ENCODE results near the gene CD40.
"Not testable (repeated sequence)": the region's sequence is repeated elsewhere in the genome, so short reads cannot be mapped to it uniquely, and the experiment has no call there.

DNA sequence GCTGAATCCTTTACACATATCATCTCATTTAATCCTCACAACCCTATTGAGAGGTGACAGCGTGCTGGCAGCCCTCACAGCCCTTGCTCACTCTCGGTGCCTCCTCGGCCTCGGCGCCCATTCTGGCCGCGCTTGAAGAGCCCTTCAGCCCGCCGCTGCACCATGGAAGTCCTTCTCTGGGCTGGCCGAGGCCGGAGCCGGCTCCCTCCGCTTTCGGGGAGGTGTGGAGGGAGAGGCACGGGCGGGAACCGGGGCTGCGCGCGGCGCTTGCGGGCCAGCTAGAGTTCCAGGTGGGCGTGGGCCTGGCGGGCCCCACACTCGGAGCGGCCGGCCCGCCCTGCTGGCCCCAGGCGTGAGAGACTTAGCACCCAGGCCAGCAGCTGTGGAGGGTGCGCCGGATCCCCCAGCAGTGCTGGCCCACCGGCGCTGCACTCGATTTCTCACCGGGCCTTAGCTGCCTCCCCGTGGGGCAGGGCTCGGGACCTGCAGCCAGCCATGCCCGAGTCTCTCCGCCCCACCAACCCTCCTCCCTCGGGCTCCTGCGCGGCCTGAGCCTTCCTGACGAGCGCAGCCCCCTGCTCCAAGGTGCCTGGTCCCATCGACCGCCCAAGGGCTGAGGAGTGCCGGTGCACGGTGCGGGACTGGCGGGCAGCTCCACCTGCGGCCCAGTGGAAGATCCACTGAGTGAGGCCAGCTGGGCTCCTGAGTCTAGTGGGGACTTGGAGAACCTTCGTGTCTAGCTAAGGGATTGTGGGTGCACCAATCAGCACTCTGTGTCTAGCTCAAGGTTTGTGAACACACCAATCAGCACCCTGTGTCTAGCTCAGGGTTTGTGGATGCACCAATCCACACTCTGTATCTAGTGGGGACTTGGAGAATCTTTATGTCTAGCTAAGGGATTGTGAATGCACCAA, 26.2 kb upstream of the CD40 start:
- TF ChIP-seq, protein P1, sequence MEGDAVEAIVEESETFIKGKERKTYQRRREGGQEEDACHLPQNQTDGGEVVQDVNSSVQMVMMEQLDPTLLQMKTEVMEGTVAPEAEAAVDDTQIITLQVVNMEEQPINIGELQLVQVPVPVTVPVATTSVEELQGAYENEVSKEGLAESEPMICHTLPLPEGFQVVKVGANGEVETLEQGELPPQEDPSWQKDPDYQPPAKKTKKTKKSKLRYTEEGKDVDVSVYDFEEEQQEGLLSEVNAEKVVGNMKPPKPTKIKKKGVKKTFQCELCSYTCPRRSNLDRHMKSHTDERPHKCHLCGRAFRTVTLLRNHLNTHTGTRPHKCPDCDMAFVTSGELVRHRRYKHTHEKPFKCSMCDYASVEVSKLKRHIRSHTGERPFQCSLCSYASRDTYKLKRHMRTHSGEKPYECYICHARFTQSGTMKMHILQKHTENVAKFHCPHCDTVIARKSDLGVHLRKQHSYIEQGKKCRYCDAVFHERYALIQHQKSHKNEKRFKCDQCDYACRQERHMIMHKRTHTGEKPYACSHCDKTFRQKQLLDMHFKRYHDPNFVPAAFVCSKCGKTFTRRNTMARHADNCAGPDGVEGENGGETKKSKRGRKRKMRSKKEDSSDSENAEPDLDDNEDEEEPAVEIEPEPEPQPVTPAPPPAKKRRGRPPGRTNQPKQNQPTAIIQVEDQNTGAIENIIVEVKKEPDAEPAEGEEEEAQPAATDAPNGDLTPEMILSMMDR (conservative IDR thresholded peaks at IDR 0.05; ENCODE audit: low read length): not testable (repeated sequence)
- not testable (repeated sequence) for TF ChIP-seq EZH2phosphoT487 (IDR thresholded peaks at IDR 0.05; ENCODE audit: borderline replicate concordance, low read depth, low read length)
